ENCODE data around the gene DPY19L3.

The DPY19L3 gene, protein sequence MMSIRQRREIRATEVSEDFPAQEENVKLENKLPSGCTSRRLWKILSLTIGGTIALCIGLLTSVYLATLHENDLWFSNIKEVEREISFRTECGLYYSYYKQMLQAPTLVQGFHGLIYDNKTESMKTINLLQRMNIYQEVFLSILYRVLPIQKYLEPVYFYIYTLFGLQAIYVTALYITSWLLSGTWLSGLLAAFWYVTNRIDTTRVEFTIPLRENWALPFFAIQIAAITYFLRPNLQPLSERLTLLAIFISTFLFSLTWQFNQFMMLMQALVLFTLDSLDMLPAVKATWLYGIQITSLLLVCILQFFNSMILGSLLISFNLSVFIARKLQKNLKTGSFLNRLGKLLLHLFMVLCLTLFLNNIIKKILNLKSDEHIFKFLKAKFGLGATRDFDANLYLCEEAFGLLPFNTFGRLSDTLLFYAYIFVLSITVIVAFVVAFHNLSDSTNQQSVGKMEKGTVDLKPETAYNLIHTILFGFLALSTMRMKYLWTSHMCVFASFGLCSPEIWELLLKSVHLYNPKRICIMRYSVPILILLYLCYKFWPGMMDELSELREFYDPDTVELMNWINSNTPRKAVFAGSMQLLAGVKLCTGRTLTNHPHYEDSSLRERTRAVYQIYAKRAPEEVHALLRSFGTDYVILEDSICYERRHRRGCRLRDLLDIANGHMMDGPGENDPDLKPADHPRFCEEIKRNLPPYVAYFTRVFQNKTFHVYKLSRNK

DNA sequence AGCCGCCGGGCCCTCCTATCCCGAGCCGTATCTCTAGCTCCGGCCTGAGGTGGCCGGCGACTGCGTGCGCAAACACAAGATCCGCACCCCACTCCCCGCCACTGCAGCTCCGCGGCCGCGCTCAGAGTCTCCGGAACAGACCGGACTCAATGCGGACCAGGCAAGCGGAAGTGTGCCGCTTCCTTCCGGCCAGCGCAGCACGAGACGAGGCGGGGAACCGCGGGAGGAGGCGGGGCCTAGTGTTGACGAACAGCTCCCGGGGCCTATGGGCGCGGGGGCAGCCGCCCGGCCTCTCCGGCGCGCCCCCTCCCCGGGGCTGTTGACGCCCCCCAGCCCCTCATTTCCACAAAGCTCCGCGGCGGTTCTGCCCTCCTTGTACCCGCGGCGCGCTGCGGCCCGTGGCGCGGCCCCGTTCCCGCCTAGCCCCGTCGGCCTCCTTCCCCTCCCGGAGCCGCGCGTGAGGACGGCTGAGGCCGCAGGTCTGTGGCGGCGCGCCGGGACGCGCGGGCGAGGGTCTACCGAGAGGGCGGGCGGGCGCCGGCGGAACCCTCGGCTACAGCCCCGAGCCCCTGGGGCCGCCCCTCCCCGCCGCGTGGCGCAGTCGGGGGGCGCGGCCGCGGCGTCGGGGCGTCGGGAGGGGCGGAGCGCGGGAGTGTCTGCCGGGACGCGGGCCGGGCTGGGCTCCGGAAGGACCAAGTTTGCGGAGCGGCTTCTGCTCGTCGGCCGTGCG lies at the start of gene DPY19L3:
Gene DPY19L3, plus strand, starts transcription at position 340 of the 730 bp plus-strand sequence. CDS start 2,484 bp downstream, outside the sequence.
- TF ChIP-seq ZNF274 (IDR thresholded peaks at IDR 0.05; ENCODE audit: low read depth, low read length) = no peak
- H3K4me3 ChIP-seq (ENCODE audit: low read length) = peak within 1 kb of the TSS; percentile 88

DNA sequence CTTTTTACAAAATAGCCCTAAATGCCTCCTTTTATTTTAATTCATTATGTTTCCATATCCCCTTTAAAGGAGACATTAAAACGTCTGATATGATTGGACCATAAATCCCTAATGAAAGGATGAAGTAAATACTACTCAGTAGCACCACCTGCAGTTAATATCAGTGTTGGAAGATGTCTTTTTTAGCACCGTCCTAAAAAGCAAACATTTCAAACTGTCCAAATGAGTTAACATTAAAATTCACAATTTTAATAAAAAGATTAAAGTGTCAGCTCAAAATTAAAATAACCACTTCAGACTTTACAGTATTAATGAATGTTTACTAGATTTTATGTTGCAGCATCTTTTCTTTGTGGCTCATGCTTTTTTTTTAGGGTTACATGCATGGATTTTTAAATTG lies 47.9 kb upstream of the DPY19L3 start:
- H3K4me3 ChIP-seq (ENCODE audit: low read length) = no peak overlapping the region
- no peak for TF ChIP-seq ZNF274 (IDR thresholded peaks at IDR 0.05; ENCODE audit: low read depth, low read length)

DNA sequence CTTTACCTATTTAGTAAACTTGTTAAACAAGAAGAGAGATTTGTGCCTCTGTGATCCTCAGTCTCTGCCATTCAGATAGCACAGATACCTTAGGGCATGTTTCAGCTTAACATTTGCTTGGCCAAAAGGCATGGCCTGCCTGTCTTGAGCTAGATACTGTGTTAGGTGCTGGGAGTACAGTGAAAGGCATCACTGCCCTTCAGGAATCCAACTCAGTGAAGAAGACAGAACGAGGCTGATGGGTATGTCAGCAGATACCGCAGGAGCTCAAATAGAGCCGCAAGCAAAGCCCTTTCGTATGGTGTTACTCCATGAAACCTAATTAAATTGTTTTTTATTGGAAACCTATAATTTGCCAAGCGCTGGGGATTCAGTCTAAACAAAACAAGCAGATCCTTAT lies 47.2 kb upstream of the DPY19L3 start:
- no peak for TF ChIP-seq ZNF274 (IDR thresholded peaks at IDR 0.05; ENCODE audit: low read depth, low read length)
- H3K4me3 ChIP-seq (ENCODE audit: low read length) = no peak overlapping the region

DNA sequence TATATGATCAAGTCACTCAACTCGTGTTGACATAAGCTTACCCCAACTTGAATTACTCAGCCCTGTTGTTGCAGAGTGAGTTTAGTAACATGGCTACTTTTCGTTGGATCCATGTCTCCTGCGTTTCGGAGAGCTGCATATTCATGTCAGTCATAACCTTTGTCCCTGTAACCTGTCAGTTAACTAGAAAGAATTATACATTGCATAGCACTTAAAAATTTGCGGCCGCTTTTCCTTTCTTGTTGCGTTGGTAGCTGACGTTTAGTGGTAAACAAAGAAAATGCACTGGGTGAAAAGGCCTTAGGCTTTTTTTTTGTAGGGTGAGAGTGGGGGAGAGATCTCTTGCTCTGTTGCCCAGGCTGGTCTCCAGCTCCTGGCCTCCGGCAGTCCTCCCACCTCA lies 46.0 kb upstream of the DPY19L3 start:
- TF ChIP-seq ZNF274 (IDR thresholded peaks at IDR 0.05; ENCODE audit: low read depth, low read length) = no peak
- no peak overlapping the region for H3K4me3 ChIP-seq (ENCODE audit: low read length)

DNA sequence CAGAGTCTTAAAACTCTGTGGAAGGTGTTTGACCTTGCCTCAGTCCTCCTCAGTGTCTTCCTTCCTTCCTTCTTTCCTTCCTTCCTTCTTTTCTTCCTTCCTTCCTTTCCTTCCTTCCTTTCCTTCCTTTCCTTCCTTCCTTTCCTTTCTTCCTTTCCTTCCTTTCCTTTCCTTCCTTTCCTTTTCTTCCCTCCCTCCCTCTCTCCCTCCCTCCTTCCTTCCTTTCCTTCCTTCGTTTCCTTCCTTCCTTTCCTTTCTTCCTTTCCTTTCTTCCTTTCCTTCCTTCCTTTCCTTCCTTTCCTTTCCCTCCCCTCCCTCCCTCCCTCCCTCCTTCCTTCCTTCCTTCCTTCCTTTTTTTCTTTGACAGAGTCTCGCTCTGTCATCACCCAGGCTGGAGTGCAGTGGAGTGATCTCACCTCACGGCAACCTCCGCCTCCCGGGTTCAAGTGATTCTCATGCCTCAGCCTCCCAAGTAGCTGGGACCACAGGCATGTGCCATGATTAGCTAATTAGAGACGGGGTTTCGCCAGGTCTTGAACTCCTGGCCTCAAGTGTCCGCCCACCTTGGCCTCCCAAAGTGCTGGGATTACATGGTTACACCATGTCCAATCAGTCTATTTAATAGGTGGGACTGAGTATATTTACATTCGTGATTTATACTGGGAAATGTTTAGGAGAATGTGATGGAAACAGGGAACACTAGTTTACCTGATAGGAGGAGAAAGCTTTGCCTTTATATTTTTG lies 43.8 kb upstream of the DPY19L3 start:
- no peak for TF ChIP-seq ZNF274 (IDR thresholded peaks at IDR 0.05; ENCODE audit: low read depth, low read length)
- no peak overlapping the region for H3K4me3 ChIP-seq (ENCODE audit: low read length)

DNA sequence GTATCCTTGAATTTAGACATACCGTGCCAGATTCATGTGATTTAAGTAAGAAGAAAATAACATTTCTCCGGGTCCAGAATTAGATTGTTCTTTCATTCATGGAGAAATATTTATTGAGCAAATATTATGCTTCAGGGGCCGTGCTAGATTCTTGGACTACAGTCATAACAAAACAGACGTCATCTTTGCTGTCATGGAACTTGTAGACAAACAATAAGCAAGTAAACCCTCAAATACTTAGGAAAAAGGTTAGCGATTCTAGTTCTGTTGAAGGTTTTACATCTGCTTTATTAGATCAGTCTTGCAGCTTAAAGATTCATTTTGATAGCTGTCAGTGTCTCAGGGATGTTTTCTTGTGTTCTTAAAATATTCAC lies 43.3 kb upstream of the DPY19L3 start:
- no peak for TF ChIP-seq ZNF274 (IDR thresholded peaks at IDR 0.05; ENCODE audit: low read depth, low read length)
- H3K4me3 ChIP-seq (ENCODE audit: low read length) = no peak overlapping the region

DNA sequence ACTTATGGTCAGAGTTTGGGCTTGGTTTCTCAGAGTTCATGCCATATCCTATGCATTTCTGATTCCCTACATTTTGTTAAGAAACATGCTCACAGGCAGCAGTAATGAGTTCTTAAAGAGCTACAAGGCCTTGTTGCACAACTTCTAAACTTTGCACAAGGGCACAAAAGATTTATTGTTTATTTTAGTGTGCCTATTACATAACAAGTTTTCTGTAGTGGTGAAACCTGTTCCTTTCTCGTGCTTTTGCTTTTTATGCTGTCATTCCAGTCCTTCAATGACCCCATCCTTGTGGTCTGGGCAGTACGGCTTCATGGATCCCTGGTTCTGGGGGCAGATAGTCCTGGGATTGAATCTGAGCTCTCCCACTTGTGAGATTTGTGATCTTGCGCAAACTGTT lies 42.4 kb upstream of the DPY19L3 start:
- TF ChIP-seq ZNF274 (IDR thresholded peaks at IDR 0.05; ENCODE audit: low read depth, low read length) = no peak
- no peak overlapping the region for H3K4me3 ChIP-seq (ENCODE audit: low read length)

DNA sequence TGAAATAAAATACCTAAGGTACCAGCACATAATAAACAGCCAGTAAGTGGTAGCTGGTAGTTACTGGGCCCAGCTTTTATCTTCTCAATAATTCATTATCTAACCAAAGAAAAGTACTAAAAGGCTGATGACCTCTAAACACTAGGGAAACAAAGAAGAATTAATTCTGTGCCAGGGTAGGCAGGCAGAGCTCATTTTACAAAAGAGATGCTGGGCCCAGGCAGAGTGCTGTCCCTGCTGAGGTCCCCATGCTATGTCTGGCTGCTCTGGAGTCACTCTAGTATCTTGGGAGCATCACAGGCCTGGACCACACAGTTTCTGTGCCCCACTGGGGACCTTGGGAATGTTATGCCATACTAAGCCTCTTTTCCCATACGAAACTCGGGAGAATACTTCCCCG lies 41.9 kb upstream of the DPY19L3 start:
- no peak overlapping the region for H3K4me3 ChIP-seq (ENCODE audit: low read length)
- TF ChIP-seq ZNF274 (IDR thresholded peaks at IDR 0.05; ENCODE audit: low read depth, low read length) = no peak

DNA sequence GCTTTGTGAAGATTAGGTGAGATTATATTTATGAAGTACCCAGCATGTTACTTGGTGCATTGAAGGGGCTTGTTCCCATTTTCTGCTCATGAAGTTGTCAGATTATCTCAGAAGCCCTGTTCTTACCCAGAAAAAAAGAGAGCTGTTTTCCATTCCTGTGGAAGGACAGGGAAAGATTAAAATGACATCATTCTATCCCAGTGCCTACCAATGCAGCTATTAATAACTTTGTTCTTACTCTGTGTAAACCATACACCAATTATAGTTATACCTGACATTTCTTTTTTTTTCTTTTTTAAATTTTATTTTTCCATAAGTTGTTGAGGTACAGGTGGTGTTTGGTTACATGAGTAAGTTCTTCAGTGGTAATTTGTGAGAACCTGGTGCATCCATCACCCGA lies 41.5 kb upstream of the DPY19L3 start:
- H3K4me3 ChIP-seq (ENCODE audit: low read length) = no peak overlapping the region
- TF ChIP-seq ZNF274 (IDR thresholded peaks at IDR 0.05; ENCODE audit: low read depth, low read length) = no peak

DNA sequence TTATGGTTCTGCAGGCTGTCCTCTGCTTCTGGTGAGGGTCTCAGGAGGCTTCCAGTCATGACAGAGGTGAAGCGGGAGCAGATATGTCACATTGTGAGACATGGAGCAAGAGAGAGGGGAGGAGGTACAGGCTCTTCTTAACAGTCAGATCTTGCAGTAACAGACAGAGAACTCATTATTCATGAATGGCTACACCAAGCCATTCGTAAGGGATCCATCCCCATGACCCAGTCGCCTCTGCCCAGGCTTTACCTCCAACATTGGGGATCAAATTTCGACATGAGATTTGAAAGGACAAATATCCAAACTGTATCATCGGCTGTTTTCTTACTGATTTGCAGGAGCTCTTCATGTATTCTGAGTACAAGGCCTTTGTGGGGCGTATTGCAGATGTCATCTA lies 38.5 kb upstream of the DPY19L3 start:
- no peak for TF ChIP-seq ZNF274 (IDR thresholded peaks at IDR 0.05; ENCODE audit: low read depth, low read length)
- no peak overlapping the region for H3K4me3 ChIP-seq (ENCODE audit: low read length)

DNA sequence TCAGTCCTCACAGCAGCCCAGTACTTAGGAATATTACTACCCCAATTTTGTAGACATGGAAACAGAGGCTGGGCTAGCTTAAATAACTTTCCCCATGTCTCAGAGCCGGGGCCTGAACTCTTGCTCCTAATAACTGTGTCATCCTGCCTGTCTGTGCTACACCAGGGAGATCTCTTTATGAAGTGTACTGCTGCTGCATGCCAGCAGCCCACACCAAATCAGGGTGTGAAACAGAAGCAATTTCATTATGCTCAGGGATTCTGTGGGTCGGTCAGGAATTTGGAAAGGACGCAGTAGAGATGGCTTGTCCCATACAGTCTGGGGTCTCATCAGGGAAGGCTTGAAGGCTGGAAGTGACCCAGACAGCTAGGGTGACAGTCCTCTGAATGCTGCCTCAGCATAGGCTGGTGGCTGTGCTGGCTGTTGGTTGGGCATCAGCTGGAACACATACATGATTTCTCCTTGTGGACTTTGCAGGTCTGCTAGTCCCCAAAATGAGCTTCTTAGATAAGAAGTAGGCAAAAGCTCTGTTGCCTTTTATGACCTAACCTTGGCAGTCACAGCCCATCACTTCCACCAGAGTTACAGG lies 37.5 kb upstream of the DPY19L3 start:
- no peak for TF ChIP-seq ZNF274 (IDR thresholded peaks at IDR 0.05; ENCODE audit: low read depth, low read length)

DNA sequence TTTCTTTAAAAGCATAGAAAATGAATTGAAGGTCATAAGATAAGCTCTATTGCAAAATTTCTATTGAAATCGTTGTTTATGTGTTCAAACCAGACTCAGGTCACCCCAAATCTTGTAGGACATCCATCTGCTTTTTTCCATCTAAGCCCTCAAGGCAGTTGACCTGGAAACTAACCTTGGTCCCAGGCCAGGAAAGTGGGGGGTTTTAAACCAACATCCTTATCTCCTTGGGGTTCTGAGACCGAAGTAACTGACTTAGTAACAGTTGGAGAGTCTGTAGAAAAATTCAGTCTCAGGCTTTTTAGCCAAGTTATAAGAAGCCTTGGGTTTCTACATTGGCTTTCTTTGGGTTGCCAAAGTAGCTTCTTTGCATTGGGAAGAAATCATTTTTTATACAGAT lies 36.8 kb upstream of the DPY19L3 start:
- H3K4me3 ChIP-seq (ENCODE audit: low read length) = no peak overlapping the region
- TF ChIP-seq ZNF274 (IDR thresholded peaks at IDR 0.05; ENCODE audit: low read depth, low read length) = no peak

More for the DNA sequence above, 37.5 kb upstream of the DPY19L3 start:
- no peak overlapping the region for H3K4me3 ChIP-seq (ENCODE audit: low read length)

DNA sequence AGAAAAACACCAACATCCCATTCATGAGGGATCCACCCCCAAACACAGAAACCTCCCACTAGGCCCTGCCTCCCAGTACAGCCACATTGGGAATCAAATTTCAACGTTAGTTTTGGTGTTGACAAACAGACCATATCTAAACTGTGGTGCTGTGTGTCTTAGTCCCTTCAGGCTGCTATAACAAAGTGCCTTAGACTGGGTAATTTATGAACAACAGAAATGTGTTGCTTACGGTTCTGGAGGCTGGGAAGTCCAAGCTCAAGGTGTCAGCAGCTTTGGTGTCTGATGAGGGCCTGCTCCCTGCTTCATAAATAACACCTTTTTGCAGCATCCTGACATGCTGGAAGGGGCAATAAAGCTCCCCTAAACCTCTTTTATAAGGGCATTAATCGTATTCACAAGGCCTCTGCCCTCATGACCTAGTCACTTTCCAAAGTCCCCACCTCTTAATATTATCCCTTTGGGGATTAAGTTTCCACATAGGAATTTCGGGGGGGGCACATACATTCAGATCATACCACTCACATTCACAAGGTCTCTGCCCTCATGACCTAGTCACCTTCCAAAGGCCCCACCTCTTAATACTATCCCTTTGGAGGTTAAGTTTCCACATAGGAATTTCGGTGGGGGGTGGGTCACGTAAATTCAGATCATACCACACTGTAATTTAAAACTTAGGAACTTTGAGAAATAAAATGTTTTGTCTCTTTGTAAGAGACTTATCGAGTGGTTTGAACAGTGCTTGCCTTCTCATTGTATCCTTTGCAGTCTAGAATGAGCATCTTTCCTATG lies 32.6 kb upstream of the DPY19L3 start:
- no peak for TF ChIP-seq ZNF274 (IDR thresholded peaks at IDR 0.05; ENCODE audit: low read depth, low read length)
- no peak overlapping the region for H3K4me3 ChIP-seq (ENCODE audit: low read length)

All from GM08714 (cell line).